IPS DF 19.7 (cell line): ENCODE results near the gene ADCY1.

Source experiments
- DNase-seq: peaks from one replicate; pipeline ENCODE4 v3.0.0-alpha.2; 2013; ENCODE audit warnings: low read depth, low spot score

ADCY1 gene

GRCh38 chr7:45689797-45690761 is 115.9 kb downstream of the ADCY1 start:
- no peak for DNase-seq

DNA sequence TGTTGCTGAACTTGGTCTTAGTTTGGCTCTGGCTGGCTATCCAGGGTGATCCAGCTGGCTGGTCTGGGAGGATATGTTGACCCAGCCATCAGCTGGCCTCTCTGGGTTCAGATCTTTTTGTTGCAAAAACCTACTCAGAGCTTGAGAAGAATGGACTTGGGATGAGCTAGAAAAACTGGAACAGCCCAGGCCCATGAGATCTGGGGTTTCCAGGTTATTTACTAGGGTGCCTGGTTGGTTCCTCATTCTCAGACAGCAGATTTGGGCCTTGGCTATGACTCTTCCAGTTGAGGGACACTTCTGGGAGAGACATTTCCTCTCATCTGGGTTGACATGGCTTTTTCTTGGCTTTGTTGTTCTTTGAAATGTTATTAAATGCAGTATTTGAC is 116.6 kb downstream of the ADCY1 start:
- DNase-seq, result no peak

DNA sequence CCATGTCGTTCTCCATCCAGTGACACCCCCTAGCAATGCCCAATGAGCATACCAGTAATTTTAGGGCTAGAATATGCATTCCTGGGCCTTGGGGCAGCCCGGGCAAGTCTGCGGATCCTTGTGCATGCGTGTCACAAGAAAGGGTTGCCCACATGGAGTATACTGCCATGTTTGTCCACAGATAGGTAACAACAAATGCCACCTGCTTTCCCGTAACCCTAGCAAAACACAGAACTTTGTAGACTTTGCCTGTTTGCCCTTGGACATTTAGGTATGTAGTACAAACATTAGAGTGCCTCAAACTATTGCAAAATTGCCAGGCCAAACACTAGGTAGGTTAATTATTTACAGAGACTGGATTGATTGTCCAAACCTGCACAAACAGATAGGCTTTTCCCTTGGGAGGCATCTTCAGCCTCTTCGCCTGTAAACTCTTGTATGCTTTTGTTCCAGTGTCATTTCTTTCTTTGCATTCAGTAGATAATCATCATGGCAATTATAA is 117.0 kb downstream of the ADCY1 start:
- DNase-seq, result no peak

GRCh38 chr7:45692031-45692430 is 117.9 kb downstream of the ADCY1 start:
- no peak for DNase-seq

DNA sequence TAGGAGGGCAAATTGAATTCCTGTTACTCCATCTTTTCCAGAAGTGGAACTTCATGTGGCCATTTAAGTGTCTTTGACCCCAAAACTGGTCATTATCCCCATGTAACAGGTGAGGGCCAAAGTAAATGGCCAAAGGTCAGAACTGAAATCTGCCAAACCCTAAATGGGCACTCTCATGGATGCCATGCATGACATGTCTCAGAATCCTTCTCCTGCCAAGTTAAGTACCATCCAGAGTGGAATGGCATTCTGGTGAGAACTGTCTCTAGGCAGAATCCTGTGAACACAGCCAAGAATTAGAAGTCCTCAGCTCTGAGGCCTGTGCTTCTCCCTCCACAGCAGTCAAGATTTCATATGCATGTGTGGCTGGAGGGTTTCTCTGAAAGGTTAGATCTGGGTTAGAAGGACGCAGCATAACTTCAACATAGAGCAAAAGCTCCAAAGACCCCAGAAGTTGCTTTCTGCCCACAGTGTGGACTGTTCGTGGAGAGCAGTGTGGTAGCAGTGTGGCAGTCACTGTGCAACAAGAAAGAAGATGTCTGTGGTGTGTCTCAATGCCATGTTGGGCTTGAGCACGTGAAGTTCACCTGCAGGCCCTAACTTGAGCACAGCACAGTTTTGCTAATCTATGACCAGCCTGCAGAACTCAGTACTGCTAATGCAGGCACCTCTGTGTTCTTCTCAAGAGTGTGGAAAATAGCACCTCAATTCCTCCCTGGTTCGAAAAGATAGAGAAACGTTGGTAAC is 121.3 kb downstream of the ADCY1 start:
- DNase-seq, result no peak

DNA sequence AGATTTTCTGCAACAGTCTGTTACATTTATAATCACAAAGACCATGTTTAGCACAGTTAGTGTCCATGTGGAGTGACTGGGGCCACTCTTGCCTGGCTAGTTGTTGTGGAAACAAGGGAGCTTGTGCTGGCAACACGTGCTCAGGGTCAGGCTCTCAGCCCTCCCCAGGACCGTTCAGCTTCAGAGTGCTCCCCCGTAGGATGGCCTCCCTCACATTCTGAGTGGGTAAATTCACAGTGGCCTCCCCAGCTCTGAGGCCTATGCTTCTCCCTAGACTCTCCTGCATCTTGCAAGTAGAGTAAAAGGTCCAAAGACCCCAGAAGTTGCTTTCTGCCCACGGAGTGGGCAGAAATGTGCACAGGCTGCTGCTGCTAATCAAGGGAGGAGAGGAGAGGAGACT is 122.3 kb downstream of the ADCY1 start:
- no peak for DNase-seq

- DNase-seq, result no peak
Observed at GRCh38 chr7:45697576-45698136, 123.5 kb downstream of the ADCY1 start.

GRCh38 chr7:45698303-45699014 is 124.3 kb downstream of the ADCY1 start:
- DNase-seq, result no peak

GRCh38 chr7:45699015-45699309 is 124.8 kb downstream of the ADCY1 start:
- DNase-seq, result no peak

- DNase-seq, result no peak
Observed at GRCh38 chr7:45699726-45700390, 125.7 kb downstream of the ADCY1 start.

GRCh38 chr7:45700556-45700955 is 126.4 kb downstream of the ADCY1 start:
- no peak for DNase-seq

DNA sequence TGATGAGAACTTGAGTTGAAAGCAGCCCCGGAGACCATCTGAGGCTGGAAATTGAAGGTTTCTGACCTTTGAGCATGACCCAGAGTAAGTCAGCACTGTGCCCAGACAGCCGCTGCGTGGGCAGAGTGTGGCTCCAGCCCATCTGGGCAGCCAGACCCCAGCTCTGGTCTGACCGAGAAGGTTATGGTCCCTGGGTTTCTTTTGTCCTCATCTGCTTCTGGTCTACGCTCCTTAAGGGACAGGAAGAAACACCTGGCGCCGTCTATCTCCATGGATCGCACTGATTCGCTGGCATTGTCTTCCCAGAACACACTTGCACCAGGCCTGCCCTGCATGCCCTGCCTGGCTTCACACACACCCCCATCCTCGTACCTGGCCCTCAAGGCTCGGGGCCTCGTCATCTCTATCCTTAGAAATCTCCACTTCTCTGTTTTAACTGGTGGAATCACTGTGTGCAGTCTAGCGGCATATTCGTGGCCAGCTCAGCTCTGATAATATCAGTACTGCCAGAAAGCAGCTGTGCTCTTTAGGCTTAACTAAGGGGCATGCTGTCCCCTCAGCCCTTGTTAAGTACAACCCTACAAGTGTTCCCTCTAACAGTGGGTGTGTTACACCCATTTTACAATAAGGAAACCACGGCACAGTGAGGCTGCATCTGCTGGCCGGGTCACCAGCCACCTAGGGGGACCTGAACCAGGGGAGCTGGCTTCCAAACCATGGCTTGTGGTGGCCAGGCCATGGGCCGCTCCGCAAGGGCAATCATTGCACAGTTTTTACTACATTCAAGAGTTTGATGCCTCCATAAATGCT is 127.7 kb downstream of the ADCY1 start:
- DNase-seq, result no peak

DNA sequence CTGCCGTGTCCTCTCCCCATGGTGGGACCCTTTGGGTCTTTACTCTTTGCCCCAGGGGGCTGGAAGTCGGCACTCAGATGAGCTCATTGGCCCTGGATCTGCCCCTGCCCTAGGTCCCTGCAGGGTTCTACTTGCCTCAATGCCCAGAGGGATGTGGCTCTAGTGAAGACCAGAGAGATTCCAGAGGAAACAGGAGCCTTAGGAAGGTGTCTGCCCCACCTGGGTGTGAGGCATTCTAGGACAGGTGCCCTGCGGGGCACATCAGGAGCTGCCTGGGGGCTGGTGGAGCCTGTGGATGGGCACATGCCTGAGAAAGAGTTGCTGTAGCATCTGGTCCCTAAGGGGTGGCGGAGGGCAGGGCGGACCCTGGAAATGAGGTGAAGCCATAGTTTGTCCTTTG is 128.6 kb downstream of the ADCY1 start:
- DNase-seq, result no peak

DNA sequence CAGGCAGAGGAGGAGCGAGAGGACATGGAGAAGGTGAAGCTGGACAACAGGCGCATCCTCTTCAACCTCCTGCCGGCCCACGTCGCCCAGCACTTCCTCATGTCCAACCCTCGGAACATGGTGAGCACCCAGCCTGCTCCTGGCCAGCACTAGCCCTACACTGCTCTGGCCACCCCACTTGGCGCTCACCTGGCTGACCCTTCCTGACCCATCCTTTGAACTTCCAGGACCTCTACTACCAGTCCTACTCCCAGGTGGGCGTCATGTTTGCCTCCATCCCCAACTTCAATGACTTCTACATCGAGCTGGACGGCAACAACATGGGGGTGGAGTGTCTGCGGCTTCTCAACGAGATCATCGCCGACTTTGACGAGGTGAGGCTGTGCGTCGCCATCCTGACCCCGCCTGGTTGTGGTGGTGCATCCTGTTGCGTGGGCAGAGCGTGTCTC is 129.2 kb downstream of the ADCY1 start:
- no peak for DNase-seq

GRCh38 chr7:45703911-45704682 is 129.9 kb downstream of the ADCY1 start:
- no peak for DNase-seq

DNA sequence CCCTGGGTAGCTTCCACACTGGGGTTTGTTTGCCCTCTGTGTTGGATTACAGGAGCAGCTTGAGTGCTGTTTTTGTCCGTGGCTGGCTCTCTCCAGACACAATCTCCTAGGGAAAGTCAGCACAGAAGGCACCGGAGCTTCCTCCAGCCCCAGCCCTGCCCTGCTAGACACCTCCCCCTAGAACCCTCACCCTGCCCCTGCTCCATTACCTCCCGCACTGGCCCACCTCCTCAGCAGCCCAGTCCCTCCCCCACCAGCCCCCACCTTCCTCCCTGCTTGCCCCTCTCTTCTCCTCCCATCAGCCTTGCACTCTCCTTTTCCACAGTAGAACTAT is 130.5 kb downstream of the ADCY1 start:
- no peak for DNase-seq

GRCh38 chr7:45708046-45708950 is 134.1 kb downstream of the ADCY1 start:
- no peak for DNase-seq

DNA sequence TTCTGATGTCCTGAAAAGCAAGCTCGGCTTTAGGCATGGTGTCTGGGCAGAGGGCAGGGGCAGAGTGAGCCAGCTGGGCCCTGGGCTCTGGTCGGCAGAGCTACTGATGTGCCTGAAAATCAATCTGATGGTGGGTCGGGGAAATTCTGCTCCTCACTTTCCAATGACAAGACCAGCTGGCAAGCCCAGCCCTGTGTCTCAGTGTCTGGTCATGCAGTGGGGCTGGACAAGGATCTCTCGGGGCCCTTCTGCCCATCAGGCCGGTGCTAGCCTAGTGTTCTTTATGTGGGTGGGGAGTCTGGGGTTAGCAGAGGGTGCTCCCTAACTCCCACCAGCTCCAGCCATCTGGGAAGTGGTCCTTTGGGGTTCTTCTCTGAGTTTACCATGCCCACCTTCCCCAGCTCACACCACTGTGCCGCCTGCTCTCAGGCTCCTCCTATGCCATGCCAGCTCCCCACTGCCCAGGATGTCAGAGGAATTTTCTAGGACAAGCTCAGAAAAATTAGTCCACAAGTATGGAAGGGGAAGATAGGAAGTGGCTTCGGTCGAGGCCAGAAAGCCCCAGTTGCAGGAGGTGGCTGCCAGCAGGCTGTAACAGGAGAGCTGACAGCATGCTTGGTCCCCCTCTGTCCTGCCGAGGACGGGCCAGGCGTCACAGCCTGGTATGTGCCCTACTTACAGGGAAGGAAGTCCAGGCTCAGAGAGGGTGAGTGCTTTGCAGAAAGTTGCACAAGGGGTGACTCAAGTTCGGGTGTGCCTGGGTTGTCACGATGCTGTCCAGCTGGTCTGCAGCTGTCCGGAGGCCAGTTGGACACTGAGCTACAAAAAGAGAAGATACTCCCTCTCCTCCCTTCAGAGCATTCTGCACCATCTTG is 135.2 kb downstream of the ADCY1 start:
- no peak for DNase-seq
